Measurements from ENCODE around the gene EFHB. TPM values are rescaled to one million over a fixed set of nuclear protein-coding genes. Genes with fewer than 3 reads are reported as not detected.

Gene EFHB
- total and polyA plus RNA-seq, 2 of the 13 experiments (the other 11 are each of a cell fraction or from before 2014, with no cell fraction given): 0.15 to 0.42 TPM

DNA sequence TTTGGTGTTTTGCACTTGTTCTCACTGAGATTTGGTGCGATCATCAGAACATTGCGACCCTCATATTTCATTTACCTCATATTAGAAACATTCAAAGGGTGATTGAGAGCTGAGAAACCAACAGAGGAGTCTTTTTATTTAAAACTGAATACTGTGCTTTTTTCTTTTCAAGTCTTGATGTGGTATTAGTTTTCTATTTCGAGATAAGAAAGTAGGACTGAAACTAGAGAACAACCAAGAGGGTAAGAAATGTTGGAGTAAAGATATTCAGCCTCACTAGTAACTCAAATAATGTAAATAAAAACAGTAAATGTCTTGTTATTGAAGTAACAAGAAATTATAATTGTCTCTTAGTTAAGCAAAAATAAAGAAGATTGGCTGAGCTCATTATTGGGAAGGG lies 26.5 kb downstream of the EFHB start:
- intact Hi-C loops (cut with micrococcal nuclease; ENCODE audit: unreplicated experiment): no loop called here
- ATAC-seq (no peak), FAIRE-seq (no peak), DNase-seq (ENCODE audit: low spot score) (no peak)
- Histone ChIP-seq H3K4me2 (ENCODE audit: low read depth, low read length) (no peak overlapping the region), H3K9ac (ENCODE audit: insufficient read depth, low read depth, low read length) (no peak overlapping the region), H3K9me3 (ENCODE audit: low read length) (no peaks in the 10 kb centered on the region), H3K79me2 (ENCODE audit: insufficient read depth, low read length) (no peaks in the 10 kb centered on the region), H4K20me1 (ENCODE audit: insufficient read depth, low read length) (no peaks in the 10 kb centered on the region), H3K27me3 (ENCODE audit: control insufficient read depth in 1 of 2, insufficient read depth in 2 of 2, low read length in 2 of 2) (no peaks in the 10 kb centered on the region), H2AFZ (ENCODE audit: low read length) (no peak overlapping the region), H3K4me1 (ENCODE audit: insufficient read depth, low read length) (no peaks in the 10 kb centered on the region), H3K36me3 (replicated peaks in 1 of 2; ENCODE audit: control insufficient read depth in 1 of 2, insufficient read depth in 2 of 2, low read length in 2 of 2) (no peaks in the 10 kb centered on the region), H3K27ac (ENCODE audit: extremely low read length, insufficient read depth, low read length) (no peak overlapping the region), H3K4me3 (replicated peaks in 1 of 3; ENCODE audit: insufficient read depth in 1 of 3, low read depth in 2 of 3, low read length in 3 of 3) (no peak overlapping the region)
- ChIA-PET CTCF (ENCODE audit: low intra/inter-chr PET ratio, low total read pairs) (no interaction called here), POLR2A (no interaction called here)
- WGBS (ENCODE audit: low lambda C conversion rate): 50% methylated on average over 3 of the region's 3 CpGs
- BruUV-seq (replicated peaks): no TSS peak
- in situ Hi-C loops (cut with HindIII; ENCODE audit: extremely low pct_ligation_motif_present, low pct_unique_long_range_greater_than_20kb): no loop called here
- TF ChIP-seq NFYB (CRISPR knock-in tag; IDR thresholded peaks at IDR 0.05) (no peak), PCBP2 (optimal IDR thresholded peaks at IDR 0.05; ENCODE audit: low read depth, low read length, poor library complexity, severe bottlenecking) (no peak)

DNA sequence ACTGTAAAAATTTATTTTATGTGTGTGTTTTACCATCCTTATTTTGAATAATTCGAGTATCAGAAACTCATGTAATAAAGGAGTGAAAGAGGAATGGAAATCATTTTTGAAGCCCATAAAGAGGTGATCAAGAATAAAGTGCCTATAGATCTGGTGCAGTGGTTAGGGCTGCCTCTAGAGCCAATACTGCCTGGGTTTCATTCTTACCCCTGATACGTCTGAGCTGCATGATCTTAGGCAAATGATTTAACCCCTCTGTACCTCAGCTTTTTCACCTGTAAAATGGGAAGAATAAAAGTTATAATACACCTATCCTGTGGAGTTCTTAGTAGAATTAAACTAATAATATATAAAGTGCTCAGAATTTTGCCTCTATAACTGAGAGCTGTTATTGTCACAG lies 30.4 kb downstream of the EFHB start:
- H3K27ac ChIP-seq (ENCODE audit: extremely low read length, insufficient read depth, low read length): no peak overlapping the region
- no peaks in the 10 kb centered on the region for H3K27me3 ChIP-seq (ENCODE audit: control insufficient read depth in 1 of 2, insufficient read depth in 2 of 2, low read length in 2 of 2)
- no peaks in the 10 kb centered on the region for H3K79me2 ChIP-seq (ENCODE audit: insufficient read depth, low read length)
- no peak overlapping the region for H3K4me2 ChIP-seq (ENCODE audit: low read depth, low read length)
- H3K9ac ChIP-seq (ENCODE audit: insufficient read depth, low read depth, low read length): no peak overlapping the region
- FAIRE-seq (no peak), DNase-seq (ENCODE audit: low spot score) (no peak), ATAC-seq (no peak)
- WGBS (ENCODE audit: low lambda C conversion rate): 0% methylated on average over 2 of the region's 2 CpGs
- peaks cover 14% of the 10 kb centered on the region for H3K4me1 ChIP-seq (ENCODE audit: insufficient read depth, low read length)
- H3K9me3 ChIP-seq (ENCODE audit: low read length): no peaks in the 10 kb centered on the region
- no peaks in the 10 kb centered on the region for H4K20me1 ChIP-seq (ENCODE audit: insufficient read depth, low read length)
- TF ChIP-seq, protein P1, sequence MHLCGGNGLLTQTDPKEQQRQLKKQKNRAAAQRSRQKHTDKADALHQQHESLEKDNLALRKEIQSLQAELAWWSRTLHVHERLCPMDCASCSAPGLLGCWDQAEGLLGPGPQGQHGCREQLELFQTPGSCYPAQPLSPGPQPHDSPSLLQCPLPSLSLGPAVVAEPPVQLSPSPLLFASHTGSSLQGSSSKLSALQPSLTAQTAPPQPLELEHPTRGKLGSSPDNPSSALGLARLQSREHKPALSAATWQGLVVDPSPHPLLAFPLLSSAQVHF (CRISPR knock-in tag; IDR thresholded peaks at IDR 0.05): no peak
- TF ChIP-seq HES4 (CRISPR knock-in tag; IDR thresholded peaks at IDR 0.05; ENCODE audit: borderline replicate concordance) (no peak), NR2F2 (IDR thresholded peaks at IDR 0.05; ENCODE audit: borderline replicate concordance, low read depth) (no peak), SSRP1 (CRISPR knock-in tag; IDR thresholded peaks at IDR 0.05) (no peak), ZNF766 (CRISPR knock-in tag; IDR thresholded peaks at IDR 0.05; ENCODE audit: borderline replicate concordance) (no peak), THYN1 (CRISPR knock-in tag; IDR thresholded peaks at IDR 0.05; ENCODE audit: borderline replicate concordance, low read depth) (no peak), SIN3B (IDR thresholded peaks at IDR 0.05; ENCODE audit: low read length) (no peak), MED13 (CRISPR knock-in tag; IDR thresholded peaks at IDR 0.05) (no peak), TOPORS (CRISPR knock-in tag; IDR thresholded peaks at IDR 0.05) (no peak), RNF2 (conservative IDR thresholded peaks at IDR 0.05; ENCODE audit: low read depth) (no peak), BCL6 (CRISPR knock-in tag; IDR thresholded peaks at IDR 0.05) (no peak), MTF1 (CRISPR knock-in tag; IDR thresholded peaks at IDR 0.05) (no peak), TRIM24 (CRISPR knock-in tag; IDR thresholded peaks at IDR 0.05) (no peak), TEAD2 (CRISPR knock-in tag; IDR thresholded peaks at IDR 0.05) (no peak)
- TF ChIP-seq, protein P2, sequence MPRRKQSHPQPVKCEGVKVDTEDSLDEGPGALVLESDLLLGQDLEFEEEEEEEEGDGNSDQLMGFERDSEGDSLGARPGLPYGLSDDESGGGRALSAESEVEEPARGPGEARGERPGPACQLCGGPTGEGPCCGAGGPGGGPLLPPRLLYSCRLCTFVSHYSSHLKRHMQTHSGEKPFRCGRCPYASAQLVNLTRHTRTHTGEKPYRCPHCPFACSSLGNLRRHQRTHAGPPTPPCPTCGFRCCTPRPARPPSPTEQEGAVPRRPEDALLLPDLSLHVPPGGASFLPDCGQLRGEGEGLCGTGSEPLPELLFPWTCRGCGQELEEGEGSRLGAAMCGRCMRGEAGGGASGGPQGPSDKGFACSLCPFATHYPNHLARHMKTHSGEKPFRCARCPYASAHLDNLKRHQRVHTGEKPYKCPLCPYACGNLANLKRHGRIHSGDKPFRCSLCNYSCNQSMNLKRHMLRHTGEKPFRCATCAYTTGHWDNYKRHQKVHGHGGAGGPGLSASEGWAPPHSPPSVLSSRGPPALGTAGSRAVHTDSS (CRISPR knock-in tag; conservative IDR thresholded peaks at IDR 0.05): no peak
- TF ChIP-seq, protein P3, sequence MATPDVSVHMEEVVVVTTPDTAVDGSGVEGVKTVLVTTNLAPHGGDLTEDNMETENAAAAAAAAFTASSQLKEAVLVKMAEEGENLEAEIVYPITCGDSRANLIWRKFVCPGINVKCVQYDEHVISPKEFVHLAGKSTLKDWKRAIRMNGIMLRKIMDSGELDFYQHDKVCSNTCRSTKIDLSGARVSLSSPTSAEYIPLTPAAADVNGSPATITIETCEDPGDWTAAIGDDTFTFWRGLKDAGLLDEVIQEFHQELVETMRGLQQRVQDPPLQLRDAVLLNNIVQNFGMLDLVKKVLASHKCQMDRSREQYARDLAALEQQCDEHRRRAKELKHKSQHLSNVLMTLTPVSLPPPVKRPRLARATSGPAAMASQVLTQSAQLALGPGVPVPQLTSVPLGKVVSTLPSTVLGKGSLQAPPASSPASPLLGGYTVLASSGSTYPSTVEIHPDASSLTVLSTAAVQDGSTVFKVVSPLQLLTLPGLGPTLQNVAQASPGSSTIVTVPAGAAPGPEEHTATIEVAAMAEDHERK (CRISPR knock-in tag; IDR thresholded peaks at IDR 0.05; ENCODE audit: low read depth): no peak
- H3K36me3 ChIP-seq (replicated peaks in 1 of 2; ENCODE audit: control insufficient read depth in 1 of 2, insufficient read depth in 2 of 2, low read length in 2 of 2): no peaks in the 10 kb centered on the region
- no peak overlapping the region for H2AFZ ChIP-seq (ENCODE audit: low read length)
- intact Hi-C loops (cut with micrococcal nuclease; ENCODE audit: unreplicated experiment) (no loop called here), in situ Hi-C loops (cut with HindIII; ENCODE audit: extremely low pct_ligation_motif_present, low pct_unique_long_range_greater_than_20kb) (no loop called here)
- ChIA-PET CTCF (ENCODE audit: low intra/inter-chr PET ratio, low total read pairs) (no interaction called here), POLR2A (no interaction called here)
- no TSS peak for BruUV-seq (replicated peaks)
- no peak overlapping the region for H3K4me3 ChIP-seq (replicated peaks in 1 of 3; ENCODE audit: insufficient read depth in 1 of 3, low read depth in 2 of 3, low read length in 3 of 3)

Measured in HepG2 (cell line).